Subcutaneous adipose tissue (tissue), 4 donors: ENCODE data around the gene PGM5. TPM values are rescaled to one million over a fixed set of nuclear protein-coding genes. Genes with fewer than 3 reads are reported as not detected.

Experiments
- CTCF ChIP-seq: fragments of 450-650 bp; IDR thresholded peaks from one replicate; pipeline ENCODE4 v1.5.1; 2016; ENCODE audit warnings: low read depth, mild to moderate bottlenecking, control low read depth, antibody characterized with exemption, moderate library complexity
- total RNA-seq, 4 donors: library from RNA; depleted of rRNA; stranded (reverse); fragments of >200 nt; gene quantifications; one replicate each; pipeline ENCODE4 v1.1.0, GENCODE V29; 2016

The PGM5 gene
- total RNA-seq, 4 donors from 2014 or later, result 12.2 to 28.3 (median 20.9) TPM

- no peak for TF ChIP-seq CTCF
Measured at GRCh38 chr9:68498816-68499215, 142.4 kb downstream of the PGM5 start.

- TF ChIP-seq CTCF, result no peak
Measured at GRCh38 chr9:68500457-68501381, 144.3 kb downstream of the PGM5 start.

DNA sequence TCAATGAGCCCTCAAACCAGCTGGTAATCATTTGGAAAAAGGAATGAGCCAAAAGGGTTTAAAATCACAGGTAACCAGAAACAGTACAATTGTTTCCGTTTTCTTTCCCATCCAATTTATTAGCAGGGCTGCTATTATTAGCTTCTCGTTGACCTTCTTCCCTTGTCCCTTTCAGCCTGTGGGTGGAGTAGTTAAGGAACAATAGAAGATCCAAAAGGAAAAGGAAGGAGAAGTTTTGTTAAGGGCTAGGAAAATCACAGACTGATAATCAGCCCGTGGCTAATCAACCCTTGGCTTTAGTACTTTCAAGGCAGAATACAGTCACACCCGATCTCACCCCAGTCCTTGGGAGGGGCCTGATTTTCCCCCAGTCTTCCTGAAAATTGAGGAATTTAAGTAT lies 145.9 kb downstream of the PGM5 start:
- no peak for TF ChIP-seq CTCF

DNA sequence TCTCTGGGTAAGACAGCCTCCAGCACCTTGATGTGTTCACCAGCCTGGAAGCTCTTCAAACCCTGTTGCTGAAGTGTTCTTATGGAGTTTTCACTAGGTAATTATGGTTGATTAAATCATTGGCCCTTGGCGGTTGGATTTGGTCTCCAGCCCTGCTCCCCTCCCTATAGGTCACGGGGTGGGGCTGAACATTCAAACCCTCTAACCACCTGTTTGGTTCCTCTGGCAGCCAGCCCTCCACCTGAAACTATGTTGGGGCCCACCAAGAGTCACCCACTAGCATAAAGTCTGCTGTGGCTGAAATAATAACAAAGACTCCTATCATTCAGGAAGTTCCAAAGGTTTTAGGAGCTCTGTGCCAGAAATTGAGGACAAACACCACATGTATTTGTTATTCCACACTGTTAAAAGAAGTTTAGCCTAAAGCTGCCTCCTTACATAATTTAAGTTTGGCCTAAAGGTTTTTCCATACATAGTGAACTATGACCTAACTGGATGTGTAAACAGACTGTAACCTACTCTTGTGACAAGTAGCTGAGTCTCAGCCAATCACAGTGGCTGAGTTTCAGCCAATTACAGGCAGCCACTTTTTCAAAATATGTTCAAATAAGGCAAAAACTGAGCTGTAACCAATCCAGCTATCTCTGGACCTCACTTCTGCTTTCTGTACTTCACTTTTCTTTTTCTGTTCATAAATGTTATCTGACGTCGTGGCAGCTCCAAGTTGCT lies 149.4 kb downstream of the PGM5 start:
- TF ChIP-seq CTCF, result no peak

GRCh38 chr9:68506551-68506950 lies 150.1 kb downstream of the PGM5 start:
- TF ChIP-seq CTCF, result no peak

DNA sequence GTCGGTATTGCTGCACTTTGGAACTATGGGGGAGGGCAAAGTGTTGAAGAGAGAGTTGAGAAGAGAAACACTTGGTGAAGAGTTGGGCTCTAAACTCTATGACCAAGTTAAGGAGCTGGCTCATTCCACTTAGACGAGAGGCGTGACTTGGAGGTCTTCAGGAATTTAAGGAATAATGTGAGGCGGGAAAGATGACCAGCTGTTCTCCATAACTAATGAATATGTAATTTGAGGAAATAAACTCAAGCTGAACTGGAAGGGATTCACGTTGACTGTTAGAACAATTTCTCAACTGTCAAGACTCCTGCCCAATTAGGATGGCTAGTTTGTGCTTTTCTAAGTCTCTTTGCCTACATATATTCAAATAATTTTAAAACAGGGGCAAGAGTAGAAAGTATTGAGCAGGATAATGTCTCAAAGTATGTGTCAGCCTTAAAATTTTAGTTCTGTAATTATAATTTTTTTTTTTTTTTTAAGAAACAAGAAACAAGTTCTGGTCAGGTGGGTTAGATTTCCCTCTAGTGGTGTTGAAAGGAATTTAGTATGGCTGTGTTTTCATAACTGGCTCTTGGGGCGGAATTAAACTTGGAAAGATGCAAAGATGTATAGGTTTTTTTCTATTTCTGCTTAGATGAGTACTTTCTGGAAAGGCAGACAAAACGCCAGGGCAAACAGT lies 150.9 kb downstream of the PGM5 start:
- TF ChIP-seq CTCF, result no peak

DNA sequence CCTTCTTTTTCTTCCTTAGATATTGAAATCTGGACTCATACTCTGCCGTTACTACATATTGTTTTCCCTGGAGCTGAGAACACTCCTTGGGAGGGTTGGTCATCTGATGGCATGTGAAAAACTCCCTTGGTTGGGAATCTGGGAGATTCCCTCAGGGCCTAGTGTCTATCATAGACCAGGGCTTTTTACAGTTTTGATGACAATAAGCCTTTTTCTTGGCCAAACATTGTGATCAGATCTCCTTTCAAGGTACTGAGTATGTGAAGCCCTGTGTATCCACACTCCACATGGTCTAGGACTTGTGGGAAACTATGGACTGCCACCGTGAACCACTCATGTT lies 151.4 kb downstream of the PGM5 start:
- no peak for TF ChIP-seq CTCF
